Raji (cell line): ENCODE measurements around the gene IGFL2.

Experiments
- POLR2A ChIP-seq: IDR thresholded peaks from 2 replicates; pipeline ENCODE4 v1.6.1; 2011; ENCODE audit warnings: low read depth, low read length, control low read depth; ENCODE audit not compliant: insufficient read depth

Gene IGFL2

DNA sequence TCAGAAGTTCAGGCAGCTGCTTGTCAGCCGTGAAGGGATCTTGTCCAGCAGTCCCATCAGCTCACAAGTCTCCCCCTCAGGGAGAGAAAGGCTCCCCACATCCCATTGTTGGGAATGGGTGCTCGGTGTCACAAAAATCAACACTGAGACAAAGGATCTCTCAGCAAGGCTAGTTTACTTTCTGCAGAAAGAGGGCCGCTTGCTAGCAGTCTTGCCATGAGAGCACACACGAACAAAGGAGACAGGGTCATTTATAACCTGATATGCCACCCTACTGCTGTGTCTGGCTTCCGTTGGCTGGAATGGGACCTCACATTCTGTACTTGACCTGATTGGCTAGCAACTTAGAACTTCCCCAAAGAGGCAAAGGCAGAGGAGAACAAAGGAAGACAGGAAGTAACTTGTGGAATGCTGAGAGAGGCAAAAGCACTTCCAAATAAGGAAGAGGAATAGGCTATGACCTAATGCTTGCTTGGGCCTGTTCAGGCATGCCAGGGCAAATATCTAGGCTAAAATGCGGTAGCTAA, 14.9 kb upstream of the IGFL2 start:
- TF ChIP-seq POLR2A = no peak

DNA sequence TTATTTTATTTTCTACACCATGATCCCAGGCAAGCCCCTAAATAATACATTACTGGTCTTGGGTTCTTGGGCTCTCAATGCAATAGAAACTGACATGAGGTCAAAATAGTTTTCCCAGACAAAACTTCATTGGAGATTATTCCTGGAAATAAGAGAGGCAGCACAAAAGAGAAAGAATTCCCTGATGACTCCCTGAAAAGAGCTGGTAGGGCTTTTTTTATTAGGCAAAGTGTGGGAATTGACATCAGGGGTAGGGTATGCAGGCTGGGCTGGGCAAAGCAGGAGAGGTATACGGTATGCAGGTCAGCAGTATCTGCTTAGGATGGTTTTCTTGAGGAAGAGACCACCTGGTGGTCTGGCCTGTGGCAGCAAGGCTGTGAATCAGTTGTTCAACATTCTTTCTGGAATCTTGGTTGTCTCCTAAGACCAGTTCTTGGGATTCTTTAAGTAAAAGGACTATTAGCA, 14.2 kb upstream of the IGFL2 start:
- no peak for TF ChIP-seq POLR2A

DNA sequence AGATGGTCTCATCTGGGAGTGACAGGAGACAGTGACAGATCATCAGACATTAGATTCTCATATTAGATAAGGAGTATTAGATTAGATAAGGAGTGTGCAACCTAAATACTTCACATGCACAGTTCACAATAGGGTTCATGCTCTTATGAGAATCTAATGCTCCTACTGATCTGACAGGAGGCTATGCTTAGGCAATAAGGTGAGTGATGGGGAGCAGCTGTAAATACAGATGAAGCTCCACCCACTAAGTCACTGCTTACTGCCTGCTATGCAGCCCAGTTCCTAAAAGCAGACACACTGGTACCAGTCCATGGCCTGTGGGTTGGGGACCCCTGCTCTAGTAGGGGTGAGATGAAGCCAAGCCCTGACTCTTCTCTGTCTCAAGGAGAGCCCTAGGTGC, 13.5 kb upstream of the IGFL2 start:
- TF ChIP-seq POLR2A = no peak

DNA sequence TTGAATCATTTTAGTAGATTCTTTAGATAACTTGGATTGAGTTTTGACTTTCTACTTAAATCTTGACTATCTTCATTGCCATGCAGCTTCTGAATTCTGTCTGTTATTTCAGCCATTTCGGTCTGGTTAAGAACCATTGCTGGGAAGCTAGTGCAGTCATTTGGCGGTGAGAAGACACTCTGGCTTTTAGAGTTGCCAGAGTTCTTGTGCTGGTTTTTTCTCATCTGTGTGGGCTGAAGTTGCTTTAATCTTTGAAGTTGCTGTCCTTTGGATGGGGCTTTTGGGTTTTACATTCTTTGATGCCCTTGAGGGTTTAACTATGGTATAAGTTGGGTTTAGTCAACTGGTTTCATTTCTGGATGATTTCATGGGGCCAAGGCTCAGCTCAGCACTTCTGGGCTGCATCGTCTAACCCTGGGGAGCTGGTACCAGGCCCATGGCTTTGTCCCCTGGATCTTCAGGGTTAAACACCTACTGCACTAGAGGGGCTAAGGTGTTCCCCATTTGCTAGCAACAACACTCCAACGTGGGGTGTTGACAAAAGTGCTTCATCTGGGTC, 10.0 kb upstream of the IGFL2 start:
- TF ChIP-seq POLR2A = no peak

DNA sequence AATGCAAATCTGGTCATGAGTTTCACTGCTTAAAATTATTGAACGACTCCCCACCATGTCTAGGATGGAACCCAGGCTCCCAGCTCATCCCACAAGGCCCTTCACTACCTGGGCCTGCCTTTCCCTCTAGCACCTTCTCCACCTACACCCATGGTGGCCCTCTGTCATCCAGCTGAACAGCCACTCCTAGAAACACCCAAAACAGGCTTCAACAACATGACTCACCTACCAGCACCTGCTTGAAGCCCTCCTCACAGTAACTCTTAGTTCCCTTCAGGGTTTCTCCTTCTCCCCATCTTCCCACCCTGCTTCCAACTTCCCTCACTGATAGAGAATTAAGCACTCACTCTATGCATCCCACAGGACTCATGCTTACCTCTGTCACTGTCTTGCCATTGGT, 6.6 kb upstream of the IGFL2 start:
- TF ChIP-seq POLR2A = no peak

DNA sequence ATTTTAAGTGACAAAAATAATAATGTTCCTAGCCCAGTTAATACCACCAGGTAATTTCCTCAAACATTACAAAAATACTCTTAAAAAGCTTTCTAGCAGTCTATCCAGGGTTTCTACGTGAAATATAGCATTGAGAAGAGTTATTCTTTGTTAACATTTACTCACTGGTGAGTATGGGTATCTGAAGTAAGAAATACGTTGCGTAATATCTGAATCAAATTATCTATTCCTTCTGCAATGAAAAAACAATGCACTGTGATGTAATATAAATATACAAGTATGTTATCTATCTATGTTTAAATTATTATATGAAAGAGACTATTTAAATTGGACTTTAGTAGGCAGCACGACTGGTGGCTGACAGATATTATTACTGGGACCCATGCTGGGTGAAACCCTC, 5.7 kb upstream of the IGFL2 start:
- no peak for TF ChIP-seq POLR2A

DNA sequence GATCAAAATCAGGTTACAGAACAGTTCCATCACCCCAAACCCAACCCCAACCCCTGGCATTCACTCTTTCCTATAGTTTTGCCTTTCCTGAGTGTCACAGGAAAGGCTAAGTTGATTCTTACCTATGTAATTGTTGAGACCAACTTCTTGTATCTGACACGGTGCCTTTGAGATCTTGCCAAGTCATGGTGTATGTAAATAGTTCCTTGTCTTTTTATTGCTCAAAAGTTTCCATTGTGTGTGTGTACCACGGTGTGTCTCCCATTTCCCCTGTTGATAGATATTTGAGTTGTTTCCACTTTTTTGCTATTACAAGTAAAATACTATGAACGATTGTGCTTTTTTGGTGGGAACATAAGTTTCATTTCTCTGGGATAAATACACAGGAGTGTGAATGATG, 3.3 kb upstream of the IGFL2 start:
- no peak for TF ChIP-seq POLR2A

DNA sequence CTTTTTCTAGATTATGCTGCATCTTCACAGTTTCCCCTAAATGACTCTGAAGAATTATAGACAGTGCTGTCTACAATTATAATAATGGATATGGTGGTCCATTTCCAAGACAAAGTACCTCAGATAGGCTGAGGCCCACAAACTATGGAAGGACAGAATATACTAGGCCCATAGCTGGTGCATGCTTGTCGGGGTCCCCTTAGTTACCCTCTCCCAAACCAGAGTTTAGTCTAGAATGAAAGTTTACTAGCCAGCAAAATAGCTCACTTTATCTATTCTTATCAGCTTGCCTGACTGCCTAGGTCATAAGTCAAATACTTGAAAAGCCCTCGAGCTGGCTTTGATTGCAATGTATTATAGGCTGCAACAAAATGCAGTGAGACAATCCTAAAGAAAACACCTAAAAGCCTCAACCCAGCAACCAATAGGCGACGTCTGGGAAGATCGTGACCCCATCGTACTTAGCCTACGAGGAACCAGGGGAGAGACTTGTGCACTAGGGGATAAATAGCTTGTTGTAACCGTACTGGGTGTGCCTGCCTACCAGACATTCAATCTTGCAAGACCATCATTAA, 785 bp upstream of the IGFL2 start:
- no peak for TF ChIP-seq POLR2A

DNA sequence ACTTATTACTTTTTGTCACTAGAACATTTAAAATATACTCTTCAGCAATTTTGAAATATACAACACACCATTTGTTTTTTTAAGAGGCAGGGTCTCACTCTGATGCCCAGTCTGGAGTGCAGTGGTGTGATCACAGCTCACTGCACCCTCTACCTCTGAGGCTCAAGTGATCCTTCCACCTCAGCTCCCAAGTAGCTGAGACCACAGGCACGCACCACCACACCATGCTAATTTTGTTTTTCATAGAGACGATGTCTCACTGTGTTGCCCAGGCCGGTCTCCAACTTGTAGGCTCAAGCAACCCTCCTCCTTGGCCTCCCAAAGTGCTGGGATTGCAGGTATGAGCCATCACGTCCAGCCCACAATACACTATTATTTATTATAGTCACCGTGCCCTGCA, 2.6 kb downstream of the IGFL2 start:
- no peak for TF ChIP-seq POLR2A

DNA sequence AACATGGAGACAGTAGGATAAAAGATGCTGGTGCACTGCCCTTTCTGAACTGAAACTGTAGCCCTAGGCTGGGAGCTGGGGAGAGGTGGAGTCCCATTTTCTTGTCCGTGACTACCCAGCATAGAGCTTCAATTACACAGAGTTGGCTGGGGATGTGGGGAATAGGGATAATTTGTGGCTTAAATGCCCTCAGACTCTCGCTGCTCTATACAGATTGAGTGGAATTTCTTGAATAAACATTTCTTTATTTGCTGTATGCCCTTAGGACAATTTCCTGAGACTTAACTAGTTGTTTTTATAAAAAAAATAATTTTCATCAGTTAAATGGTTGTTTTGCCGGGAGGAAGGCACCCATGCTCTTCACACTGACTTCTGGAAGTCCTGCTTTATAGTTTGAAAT, 7.2 kb downstream of the IGFL2 start:
- TF ChIP-seq POLR2A = no peak

DNA sequence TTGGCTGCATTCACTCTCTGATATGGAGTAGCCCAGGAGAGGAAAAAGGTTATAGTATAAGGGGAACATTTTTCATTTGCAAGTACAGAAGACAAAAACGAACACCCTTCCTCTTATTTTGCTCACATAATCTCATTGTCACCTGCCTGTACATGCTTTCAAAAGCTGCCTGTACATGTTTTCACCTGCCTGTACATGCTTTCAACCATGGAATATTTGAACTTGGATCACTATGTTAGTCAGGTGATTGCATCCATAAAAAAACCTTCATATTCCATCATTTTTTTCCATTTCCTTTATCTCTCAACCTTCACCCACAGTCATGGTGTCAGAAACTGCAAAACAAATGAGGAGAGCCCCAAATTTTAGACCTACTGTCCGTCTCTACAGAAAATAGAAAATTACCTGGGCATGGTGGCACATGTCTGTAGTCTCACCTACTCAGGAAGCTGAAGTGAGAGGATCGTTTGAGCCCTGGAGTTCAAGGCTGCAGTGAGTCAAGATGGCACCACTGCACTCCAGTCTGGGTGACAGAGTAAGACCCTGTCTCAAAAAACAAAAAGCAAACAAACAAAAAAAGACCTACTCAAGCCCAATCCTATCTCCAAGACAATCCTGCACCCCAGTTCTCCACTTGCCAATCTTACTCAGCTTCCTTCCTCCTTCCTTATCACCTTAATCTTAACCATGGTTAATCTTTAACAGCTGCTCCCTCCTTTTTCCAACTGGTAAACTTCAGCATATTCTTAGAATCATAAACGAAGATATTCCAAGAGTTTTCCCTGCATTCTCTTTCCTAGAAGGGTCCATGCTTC, 11.6 kb downstream of the IGFL2 start:
- no peak for TF ChIP-seq POLR2A

DNA sequence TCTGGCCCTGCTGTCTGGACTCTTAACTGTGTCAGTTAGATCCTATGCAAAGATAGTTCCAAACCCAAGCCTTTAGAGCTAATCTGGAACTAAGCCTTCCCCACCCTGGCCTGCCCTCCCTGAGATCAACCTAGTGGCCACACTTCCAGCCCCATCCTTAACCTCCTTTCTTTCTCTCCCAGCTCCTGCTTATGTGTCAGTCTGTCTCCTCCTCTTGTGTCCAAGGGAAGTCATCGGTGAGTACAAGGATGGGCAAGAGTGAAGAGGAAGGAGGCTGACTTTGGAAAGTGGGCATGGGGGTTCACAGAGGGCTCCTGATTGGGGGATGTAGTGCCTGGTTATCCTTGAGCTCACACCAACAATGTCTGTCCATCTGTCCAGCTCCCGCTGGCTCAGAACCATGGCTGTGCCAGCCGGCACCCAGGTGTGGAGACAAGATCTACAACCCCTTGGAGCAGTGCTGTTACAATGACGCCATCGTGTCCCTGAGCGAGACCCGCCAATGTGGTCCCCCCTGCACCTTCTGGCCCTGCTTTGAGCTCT, 12.3 kb downstream of the IGFL2 start:
- TF ChIP-seq POLR2A = no peak

DNA sequence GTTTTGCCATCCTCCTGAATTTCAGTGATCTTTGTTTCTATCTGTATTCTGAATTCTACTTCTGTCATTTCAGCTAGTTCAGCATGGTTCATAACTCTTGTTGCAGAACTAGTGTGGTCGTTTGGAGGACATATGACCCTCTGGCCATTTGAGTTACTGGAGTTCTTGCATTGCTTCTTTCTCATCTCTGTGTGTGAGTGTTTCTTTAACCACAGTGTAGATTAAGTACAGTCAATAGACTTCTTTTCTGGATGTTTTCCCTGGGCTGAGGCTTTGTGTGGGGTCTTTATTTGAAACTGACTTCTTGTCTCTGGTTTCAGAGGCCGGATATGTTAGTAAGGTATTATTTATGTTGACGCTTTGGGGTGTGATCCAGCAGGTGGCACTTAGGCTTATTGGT, 14.7 kb downstream of the IGFL2 start:
- no peak for TF ChIP-seq POLR2A

DNA sequence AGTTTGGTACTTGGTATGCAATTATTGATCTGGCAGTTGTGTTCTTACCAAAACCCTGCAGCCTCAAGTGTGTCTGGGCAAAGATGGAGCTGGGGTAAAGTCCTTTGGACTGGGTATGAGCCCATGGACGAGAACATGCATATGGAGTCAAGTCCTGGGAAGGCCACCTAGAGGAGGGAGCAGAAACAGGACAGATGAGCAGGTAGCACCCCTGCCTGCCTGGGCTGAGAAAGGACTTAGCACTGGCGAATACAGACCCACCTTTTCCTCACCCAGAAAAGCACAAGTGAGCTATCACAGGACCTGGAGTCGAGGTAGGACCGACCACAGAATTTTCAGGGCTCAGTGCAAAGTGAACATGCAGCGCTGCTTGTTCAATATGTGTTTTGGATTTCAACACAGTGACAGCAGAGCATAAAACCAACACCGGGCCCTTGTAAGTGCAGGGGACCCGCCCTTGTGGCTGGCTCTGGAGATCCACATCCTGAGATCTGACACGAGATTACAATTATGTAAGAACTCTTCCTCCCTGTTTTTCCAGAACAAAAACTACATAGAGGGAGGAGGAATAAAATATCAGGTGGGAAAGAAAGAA, 25.9 kb downstream of the IGFL2 start:
- no peak for TF ChIP-seq POLR2A

DNA sequence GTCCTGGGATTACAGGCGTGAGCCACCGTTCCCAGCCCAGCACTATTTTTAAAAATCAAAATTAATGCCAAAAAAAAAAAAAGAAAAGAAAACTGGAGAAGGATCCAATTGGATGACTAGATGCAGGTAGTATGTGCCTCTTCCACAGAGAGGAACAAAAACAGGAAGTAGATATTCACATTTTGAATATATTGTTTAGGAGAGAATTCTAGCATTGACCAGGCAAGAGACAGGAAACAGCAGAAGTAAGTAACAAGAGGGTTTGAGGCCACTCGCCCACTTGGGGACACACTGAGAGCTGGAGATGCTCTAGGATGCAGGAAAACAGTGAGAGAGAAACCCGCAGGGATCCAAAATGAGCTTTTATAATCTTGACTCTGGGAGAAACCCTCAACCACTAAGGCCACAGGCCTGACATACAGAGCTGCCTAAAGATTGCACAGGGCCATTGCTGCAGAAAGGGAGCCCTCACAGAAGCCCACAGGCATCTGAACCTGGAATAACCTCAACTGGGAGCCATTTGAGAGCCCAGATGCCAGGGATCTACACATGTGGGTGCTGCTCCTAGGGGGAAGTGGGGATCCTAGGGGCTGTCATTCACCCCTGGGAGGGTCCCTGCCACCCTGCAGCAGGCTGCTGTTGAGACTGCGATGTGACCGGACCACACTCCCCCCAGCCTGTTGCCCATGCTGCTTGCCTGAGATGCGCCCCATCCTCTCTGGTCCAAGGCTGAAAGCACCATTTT, 28.2 kb downstream of the IGFL2 start:
- TF ChIP-seq POLR2A = no peak
